ENCODE results near the gene NFXL1. TPM values are rescaled to one million over a fixed set of nuclear protein-coding genes. Genes with fewer than 3 reads are reported as not detected.

Gene NFXL1
- total RNA-seq, 1 donor from 2014 or later: 11.3 TPM

- FAIRE-seq (no peak), DNase-seq (ENCODE audit: low read depth) (no peak)
- Histone ChIP-seq H3K27me3 (ENCODE audit: control insufficient read depth, insufficient read depth, low read length) (no peaks in the 10 kb centered on the region), H3K36me3 (ENCODE audit: control insufficient read depth, insufficient read depth, low read length) (peaks cover 2% of the 10 kb centered on the region), H3K4me3 (ENCODE audit: low read depth, low read length) (no peak overlapping the region)
- TF ChIP-seq CTCF (IDR thresholded peaks at IDR 0.05; ENCODE audit: insufficient read depth, low read length, severe bottlenecking): no peak
These were observed 54.1 kb downstream of the NFXL1 start for GRCh38 chr4:47860305-47860704.

GRCh38 chr4:47858006-47858405 is 56.4 kb downstream of the NFXL1 start:
- no peaks in the 10 kb centered on the region for H3K27me3 ChIP-seq (ENCODE audit: control insufficient read depth, insufficient read depth, low read length)
- H3K4me3 ChIP-seq (ENCODE audit: low read depth, low read length): no peak overlapping the region
- no peak for TF ChIP-seq CTCF (IDR thresholded peaks at IDR 0.05; ENCODE audit: insufficient read depth, low read length, severe bottlenecking)
- peaks cover 2% of the 10 kb centered on the region for H3K36me3 ChIP-seq (ENCODE audit: control insufficient read depth, insufficient read depth, low read length)
- no peak for DNase-seq (ENCODE audit: low read depth)
- no peak for FAIRE-seq

- Histone ChIP-seq H3K27me3 (ENCODE audit: control insufficient read depth, insufficient read depth, low read length) (no peaks in the 10 kb centered on the region), H3K36me3 (ENCODE audit: control insufficient read depth, insufficient read depth, low read length) (no peaks in the 10 kb centered on the region), H3K4me3 (ENCODE audit: low read depth, low read length) (no peak overlapping the region)
- DNase-seq (ENCODE audit: low read depth): no peak
- no peak for FAIRE-seq
- TF ChIP-seq CTCF (IDR thresholded peaks at IDR 0.05; ENCODE audit: insufficient read depth, low read length, severe bottlenecking): no peak
These were observed 57.7 kb downstream of the NFXL1 start for GRCh38 chr4:47856713-47857112.

- no peak for FAIRE-seq
- Histone ChIP-seq H3K27me3 (ENCODE audit: control insufficient read depth, insufficient read depth, low read length) (no peaks in the 10 kb centered on the region), H3K36me3 (ENCODE audit: control insufficient read depth, insufficient read depth, low read length) (peaks cover 2% of the 10 kb centered on the region), H3K4me3 (ENCODE audit: low read depth, low read length) (no peak overlapping the region)
- DNase-seq (ENCODE audit: low read depth): no peak
- no peak for TF ChIP-seq CTCF (IDR thresholded peaks at IDR 0.05; ENCODE audit: insufficient read depth, low read length, severe bottlenecking)
These were observed 59.0 kb downstream of the NFXL1 start for GRCh38 chr4:47855350-47855749.

GRCh38 chr4:47852136-47852535 is 62.2 kb downstream of the NFXL1 start:
- no peaks in the 10 kb centered on the region for H3K27me3 ChIP-seq (ENCODE audit: control insufficient read depth, insufficient read depth, low read length)
- no peak overlapping the region for H3K4me3 ChIP-seq (ENCODE audit: low read depth, low read length)
- peaks cover 2% of the 10 kb centered on the region for H3K36me3 ChIP-seq (ENCODE audit: control insufficient read depth, insufficient read depth, low read length)
- no peak for TF ChIP-seq CTCF (IDR thresholded peaks at IDR 0.05; ENCODE audit: insufficient read depth, low read length, severe bottlenecking)
- DNase-seq (ENCODE audit: low read depth) (no peak), FAIRE-seq (no peak)

- DNase-seq (ENCODE audit: low read depth) (no peak), FAIRE-seq (no peak)
- TF ChIP-seq CTCF (IDR thresholded peaks at IDR 0.05; ENCODE audit: insufficient read depth, low read length, severe bottlenecking): no peak
- H3K27me3 ChIP-seq (ENCODE audit: control insufficient read depth, insufficient read depth, low read length): no peaks in the 10 kb centered on the region
- peaks cover 2% of the 10 kb centered on the region for H3K36me3 ChIP-seq (ENCODE audit: control insufficient read depth, insufficient read depth, low read length)
- H3K4me3 ChIP-seq (ENCODE audit: low read depth, low read length): no peak overlapping the region
These were observed 64.9 kb downstream of the NFXL1 start for GRCh38 chr4:47849466-47849865.

Data from bronchial epithelial cell (primary cell).